Ovary (tissue), 3 donors: ENCODE measurements around the gene STX1A.

Experiments
- CTCF ChIP-seq, 3 donors: fragments of 450-650 bp in 2 of 3; fragments of 200-600 bp in 1 of 3; IDR thresholded peaks; one replicate each; pipeline versions ENCODE4 v1.5.1 to v1.8.0; 2016 to 2022; ENCODE audit warnings: antibody characterized with exemption in 3 of 3, mild to moderate bottlenecking in 1 of 3
- EP300 ChIP-seq: sonication (generic); formaldehyde crosslinking; IDR thresholded peaks from one replicate; pipeline ENCODE4 v1.6.1; 2017; ENCODE audit warnings: antibody characterized with exemption
- POLR2A ChIP-seq: fragments of 450-650 bp; IDR thresholded peaks from one replicate; pipeline ENCODE4 v1.6.1; 2017; ENCODE audit warnings: antibody characterized with exemption, mild to moderate bottlenecking, moderate library complexity
- donor health status: DM: no; HTN: no; CAD: no.

GRCh38 chr7:73715648-73716317 lies 3.7 kb downstream of the STX1A start:
- TF ChIP-seq CTCF (IDR thresholded peaks at IDR 0.05), result no peak
- TF ChIP-seq POLR2A, result no peak
- TF ChIP-seq EP300, result no peak
